Measurements from ENCODE around the gene ZNF674. TPM values are rescaled to one million over a fixed set of nuclear protein-coding genes. Genes with fewer than 3 reads are reported as not detected.

The ZNF674 gene
- total and polyA plus RNA-seq, 10 donors = 0.77 to 10.7 (median 5.8) TPM

Small RNAs within 50 kb of the gene (small RNA-seq; reads per million reads assigned to genes)
- 0 reads per million in 4 donors for gene RF00017
- 0 reads per million in 4 donors for gene RNU6-50P

Other genes with a start within 250 kb of the ZNF674 start
- 10 to 100 TPM; 14.6 to 43.9 (median 29.2) TPM for gene CHST7, start 28.3 kb upstream of the ZNF674 start, total RNA-seq
- gene CHST7, start 28.3 kb upstream of the ZNF674 start, polyA plus RNA-seq = 1 to 10 TPM; 2.0 to 5.2 (median 2.9) TPM
- 10 to 100 TPM in 6 of 7 donors, 1 to 10 TPM in 1; 9.3 to 25.2 (median 12.9) TPM for gene SLC9A7, start 213.7 kb upstream of the ZNF674 start, total RNA-seq
- 1 to 10 TPM; 3.2 to 4.6 (median 4.6) TPM for gene SLC9A7, start 213.7 kb upstream of the ZNF674 start, polyA plus RNA-seq

All from spleen (tissue), 11 donors.